ENCODE data around the gene POU2F2.
"Not testable (repeated sequence)": the region's sequence is repeated elsewhere in the genome, so short reads cannot be mapped to it uniquely, and the experiment has no call there.

POU2F2 gene

GRCh38 chr19:42124386-42124901 is 7.8 kb downstream of the POU2F2 start:
- DNase-seq = no peak

DNA sequence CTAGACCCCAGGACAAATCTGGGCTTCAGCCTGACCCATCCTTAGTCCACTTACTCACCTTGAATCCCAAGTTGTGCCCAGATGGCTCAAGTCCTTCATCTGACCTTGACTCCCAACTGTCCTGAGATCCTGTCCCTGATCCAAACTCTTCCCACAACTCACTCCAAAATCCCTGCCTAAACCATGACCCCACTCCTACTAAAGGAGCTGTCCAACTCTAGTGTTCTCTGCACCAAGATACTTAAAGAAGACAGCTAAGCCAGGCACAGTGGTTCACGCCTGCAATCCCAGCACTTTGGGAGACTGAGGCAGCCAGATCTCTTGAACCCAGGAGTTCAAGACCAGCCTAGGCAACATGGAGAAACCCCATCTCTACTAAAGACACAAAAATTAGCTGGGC is 8.5 kb downstream of the POU2F2 start:
- no peak for DNase-seq

DNA sequence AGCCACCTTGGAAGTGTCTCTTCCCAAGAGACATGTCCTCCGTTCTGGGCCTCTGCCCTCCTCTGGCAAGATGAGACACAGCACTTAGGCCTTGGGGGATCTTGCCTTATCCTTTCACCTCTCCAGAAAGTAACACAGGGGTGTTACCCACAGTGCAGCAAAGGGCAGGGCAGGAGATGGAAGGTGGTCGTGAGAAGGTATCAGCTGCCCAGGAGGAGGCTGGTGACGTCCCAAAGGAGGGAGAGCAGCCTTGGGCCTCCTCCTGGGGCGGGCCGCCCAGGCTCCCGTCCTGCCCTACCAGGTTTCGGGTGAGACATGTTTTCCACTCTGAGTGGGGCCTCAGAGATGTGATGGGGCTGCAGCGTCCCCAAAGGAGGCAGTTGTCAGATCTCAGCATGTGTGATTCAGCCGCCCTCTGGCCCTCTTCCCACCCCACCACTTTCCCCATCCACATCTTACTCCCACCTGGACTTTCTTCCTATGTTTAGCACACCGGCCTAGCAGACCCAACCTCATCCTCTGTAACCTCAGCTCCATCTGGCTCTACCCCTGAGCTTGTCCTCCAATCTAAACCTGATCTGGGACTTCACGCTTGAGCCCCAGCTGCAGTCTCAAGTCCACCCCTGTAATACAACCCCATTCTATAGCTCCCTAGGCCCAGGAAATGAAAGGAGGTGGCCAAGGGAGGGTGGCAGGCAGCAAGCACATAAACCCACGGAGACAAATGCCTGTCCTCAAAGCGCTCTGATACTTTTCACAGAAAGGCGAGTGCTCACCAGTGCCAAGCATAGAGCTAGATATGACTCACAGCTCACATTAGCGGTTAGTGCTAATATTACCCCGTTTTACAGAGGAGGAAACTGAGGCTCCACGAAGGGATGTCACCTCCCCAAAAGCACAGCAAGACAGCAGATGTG is 9.3 kb downstream of the POU2F2 start:
- DNase-seq = no peak

GRCh38 chr19:42121656-42122069 is 10.6 kb downstream of the POU2F2 start:
- DNase-seq = no peak

- DNase-seq = no peak
Measured at GRCh38 chr19:42121036-42121621, 11.1 kb downstream of the POU2F2 start.

DNA sequence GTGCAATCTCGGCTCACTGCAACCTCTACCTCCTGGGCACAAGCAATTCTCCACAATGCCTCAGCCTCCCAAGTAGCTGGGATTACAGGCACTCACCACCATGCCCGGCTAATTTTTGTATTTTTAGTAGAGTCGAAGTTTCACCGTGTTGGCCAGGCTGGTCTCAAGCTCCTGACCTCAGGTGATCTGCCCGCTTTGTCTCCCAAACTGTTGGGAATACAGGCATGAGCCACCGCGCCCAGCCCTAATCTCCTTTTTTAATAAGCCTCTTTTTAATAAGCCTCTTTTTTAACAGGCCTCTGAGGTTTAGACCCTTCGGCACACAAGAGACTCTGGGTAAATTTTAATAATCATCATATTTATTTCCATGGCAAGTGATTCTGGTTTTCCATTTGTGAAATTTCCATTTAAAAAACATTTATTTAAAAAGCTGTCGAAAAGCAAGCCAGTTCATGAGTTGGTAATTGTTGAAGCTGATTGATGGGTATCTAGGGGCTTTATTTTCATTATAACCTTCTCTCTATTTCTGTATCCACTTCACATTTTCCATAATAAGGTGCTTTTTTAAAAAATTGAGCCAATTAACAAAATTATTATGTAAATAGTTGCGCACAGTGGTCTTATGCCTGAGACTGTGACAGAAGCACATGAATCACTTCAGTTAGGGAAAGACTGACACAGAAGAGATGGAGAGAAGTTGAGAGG is 11.8 kb downstream of the POU2F2 start:
- DNase-seq = peak; percentile 71

DNA sequence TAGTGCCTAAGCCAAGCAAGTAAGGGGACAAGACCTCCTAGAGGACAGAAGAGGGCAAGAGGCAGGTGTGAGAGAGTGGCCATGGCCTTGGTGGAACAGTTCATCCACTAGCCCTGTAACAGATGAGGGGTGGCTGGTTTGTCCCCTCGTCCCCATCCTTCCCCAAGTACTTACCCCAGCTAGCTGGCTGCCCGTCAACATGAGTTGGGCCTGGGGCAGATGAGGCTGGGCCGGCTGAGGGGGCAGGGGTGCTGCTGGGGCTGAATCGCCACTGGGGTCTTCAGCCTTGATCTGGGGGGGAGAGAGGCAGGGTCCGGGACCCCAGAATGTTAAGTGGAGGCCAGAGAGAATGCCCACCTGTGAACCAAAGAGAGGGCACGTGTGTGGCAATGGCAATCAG is 15.2 kb downstream of the POU2F2 start:
- no peak for DNase-seq

DNA sequence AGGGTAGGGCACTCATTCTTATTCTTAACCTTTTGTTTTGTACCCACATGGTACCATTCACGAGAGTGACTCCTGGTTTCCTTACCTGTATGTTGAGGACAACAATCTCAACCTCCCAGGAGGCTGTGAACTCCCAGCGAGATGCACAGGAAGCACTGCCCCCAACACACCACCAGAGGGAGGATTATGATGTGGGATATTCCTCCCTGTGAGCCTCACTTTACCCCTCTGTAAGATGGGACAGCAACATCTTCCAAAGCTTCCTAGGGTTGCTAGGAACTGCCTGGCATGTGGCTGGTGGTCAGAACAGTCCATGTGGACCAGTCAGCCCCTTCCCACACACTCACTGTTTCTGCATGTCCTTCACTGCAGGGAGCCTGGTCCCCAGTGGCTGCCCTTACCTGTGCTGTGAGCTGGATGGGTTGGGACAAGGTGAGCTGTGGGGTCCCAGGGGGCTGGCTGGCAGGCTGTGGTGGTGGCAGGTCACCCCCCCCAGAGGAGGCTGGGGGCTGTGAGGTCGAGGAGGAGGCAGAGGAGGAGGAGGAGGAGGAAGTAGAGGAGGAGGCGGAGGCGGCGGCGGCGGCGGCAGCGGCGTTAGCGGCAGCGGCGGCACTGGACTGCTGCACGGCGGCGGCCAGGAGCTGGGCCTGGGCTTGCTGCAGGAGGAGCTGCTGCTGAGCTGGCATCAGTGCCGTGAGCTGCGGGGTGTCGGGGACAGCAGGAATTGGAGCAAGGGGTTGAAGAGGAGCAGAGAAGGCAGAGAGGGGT is 15.8 kb downstream of the POU2F2 start:
- no peak for DNase-seq

- no peak for DNase-seq
Measured at GRCh38 chr19:42115705-42116104, 16.5 kb downstream of the POU2F2 start.

GRCh38 chr19:42115219-42115618 is 17.0 kb downstream of the POU2F2 start:
- DNase-seq = no peak

DNA sequence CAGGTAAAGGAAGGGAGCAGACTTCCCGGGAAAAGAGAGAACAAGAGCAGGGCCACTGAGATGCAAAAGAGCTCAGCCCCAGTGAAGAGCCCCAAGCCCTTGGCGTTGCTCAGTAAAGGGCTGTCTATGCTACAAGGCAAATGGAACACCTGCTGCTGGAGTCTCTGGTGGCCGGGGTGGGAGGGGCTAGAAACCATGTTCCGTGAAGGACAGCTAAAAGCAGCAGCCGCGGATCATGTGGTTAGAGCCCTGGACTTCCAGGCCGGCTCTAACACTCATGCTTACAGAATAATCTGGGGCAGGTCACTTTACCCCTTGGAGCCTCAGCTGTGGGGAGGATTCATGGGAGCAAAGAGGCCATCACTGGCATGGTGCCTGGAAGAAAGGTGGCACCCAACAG is 17.8 kb downstream of the POU2F2 start:
- peak; percentile 54 for DNase-seq

DNA sequence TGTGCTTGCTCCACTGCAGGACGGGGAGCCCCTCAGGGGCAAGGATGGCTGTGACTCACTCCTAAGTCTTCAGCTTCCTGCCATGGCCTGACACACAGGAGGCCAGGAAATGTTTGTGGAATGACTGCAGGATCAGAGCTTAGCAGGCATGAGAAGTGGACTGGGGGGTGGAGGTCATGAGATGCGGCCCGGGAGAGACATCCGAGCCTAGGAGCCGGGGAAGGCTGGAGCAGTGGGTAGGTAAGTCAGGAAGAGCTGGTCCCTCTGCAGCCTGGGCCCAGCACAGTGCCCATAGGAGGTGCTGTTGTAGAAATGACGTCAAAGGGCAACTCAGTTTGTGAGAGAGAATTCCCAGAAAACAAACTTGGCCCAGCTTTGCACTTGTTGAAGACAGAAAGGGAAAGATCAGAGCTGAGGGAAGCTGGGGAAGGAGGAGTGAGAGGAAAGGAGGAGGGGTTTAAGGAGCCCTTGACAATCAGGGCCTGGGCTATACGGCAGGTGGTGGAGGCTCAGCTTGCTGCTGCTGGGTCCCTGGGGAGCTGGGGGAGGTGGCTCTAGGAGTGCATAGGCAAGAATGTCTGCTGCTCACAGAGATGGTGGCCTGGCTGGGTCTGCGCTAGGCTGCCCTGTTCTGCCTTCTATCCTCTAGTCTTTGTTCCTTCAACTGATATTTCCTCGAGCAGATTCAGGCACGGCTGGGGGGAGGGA is 18.5 kb downstream of the POU2F2 start:
- DNase-seq = peak; percentile 80

- no peak for DNase-seq
Measured at GRCh38 chr19:42111811-42112210, 20.4 kb downstream of the POU2F2 start.

- DNase-seq = no peak
Measured at GRCh38 chr19:42111384-42111783, 20.9 kb downstream of the POU2F2 start.

DNA sequence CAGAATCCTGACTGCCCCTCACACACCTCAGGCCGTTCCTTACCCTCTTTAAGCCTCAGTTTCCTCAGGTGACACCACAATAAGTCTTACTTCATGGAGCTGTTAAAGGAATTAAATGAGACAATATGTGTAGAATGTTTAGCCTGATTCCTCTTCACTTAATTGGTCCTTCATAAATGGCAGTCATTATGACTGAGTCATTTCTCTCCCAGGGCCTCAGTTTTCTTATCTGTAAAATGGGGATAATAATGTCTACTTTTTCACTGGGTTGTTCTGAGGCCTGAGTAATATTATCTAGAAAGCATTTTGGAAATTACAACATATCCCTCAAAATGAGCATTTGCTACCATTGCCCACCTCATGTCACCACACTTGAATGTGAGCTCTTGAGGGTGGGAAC is 21.6 kb downstream of the POU2F2 start:
- DNase-seq = no peak

- no peak for DNase-seq
Measured at GRCh38 chr19:42109896-42110295, 22.4 kb downstream of the POU2F2 start.

DNA sequence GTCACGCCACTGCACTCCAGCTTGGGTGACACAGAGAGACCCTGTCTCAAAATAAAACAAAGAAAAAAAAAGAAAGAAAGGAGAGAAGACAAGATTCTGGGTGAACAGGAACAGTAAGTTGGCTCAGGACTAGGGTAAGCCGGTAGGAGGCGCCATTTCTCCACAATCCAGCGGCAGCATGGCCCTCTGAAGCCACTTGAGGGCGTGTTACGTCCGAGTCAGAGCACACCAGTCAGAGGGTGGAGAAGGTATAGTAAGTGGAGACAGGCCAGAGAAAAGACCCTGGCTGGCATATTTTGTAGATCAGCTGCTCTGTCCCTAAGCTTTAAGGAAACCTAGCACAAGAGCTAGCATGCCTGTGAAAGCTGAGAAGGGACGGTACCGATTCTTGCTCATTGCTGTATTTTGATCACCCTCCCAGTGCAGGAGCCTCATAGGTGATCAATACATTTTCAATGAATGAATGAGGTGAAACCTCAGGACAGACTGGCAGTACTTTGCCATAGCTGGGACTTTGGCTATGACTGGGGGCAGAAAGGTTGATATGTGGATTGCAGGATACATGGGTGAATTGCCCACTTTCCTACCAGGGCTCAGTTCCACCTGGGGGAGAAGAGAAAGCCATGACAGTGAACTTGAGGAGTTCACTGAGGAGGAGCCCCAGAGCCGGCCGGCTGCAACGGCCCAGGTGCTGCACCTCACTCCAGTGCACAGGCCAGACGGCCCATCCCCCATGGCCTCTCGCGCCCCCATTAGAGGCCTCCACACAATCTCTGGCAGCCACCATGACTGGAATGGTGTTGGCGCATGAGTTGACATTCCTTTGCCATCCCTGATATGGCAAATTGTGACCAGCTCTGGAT is 23.5 kb downstream of the POU2F2 start:
- peak; percentile 48 for DNase-seq

- DNase-seq = no peak
Measured at GRCh38 chr19:42105368-42105767, 26.9 kb downstream of the POU2F2 start.

DNA sequence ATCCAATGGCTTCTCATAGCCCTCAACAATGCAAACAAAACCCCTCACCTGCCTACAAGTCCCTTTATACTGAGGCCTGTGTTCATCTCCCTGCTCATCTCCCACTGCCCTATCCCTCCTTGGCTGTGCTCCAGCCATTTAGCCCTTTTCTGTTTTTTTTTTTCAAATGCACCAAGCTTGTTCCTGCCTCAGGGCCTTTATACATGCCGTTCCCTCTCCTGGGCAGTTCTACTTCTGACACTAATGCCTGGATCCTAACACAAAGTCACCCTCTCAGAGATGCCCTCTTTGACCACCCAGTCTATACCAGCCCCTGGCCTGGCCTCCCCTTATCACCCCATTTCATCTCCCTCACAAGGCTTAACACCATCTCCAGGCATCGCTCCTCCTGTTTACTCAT is 29.4 kb downstream of the POU2F2 start:
- no peak for DNase-seq

DNA sequence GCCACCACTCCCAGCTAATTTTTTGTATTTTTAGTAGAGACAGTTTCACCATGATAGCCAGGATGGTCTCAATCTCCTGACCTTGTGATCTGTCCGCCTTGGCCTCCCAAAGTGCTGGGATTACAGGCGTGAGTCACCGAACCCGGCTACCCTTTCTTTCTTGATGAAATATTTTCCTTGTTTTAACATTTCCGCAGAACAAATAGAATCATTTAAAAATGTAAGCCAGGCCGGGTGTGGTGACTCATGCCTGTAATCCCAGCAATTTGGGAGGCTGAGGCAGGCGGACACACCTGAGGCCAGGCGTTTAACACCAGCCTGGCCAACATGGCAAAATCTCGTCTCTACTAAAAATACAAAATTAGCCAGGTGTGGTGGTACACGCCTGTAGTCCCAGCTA is 32.0 kb downstream of the POU2F2 start:
- DNase-seq = not testable (repeated sequence)

GRCh38 chr19:42099336-42099925 is 32.8 kb downstream of the POU2F2 start:
- no peak for DNase-seq

All from NCI-H1436 treated with DMSO at 0.1 percent for 48 hours (cell line).